Measurements from ENCODE around the gene DNAH3.
"Not testable (repeated sequence)": the region's sequence is repeated elsewhere in the genome, so short reads cannot be mapped to it uniquely, and the experiment has no call there.

DNAH3 gene

DNA sequence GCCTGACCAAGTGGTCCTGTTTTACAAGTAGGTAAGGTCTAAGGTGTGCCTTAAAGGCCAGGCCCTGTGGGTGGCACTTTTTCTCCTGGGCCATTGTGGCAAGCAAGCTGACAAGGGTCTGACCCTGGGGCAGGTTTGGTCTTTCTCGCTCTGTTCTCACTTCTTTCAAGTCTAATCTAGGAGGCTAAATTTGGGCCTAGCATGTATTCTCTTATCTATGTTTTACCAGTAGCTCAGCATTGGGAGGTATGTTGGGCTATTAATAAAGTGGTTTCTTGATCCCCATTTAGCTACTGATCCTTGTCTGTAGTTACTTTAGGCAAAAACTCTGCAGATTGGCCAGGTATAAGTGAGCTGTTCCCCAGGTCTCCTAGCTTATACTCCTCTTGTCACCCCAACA lies 77.7 kb downstream of the DNAH3 start:
- no peak for DNase-seq (ENCODE audit: low read depth)
- TF ChIP-seq POLR2A (IDR thresholded peaks at IDR 0.05; ENCODE audit: extremely low read depth, insufficient read length): no peak
- TF ChIP-seq, protein P1, sequence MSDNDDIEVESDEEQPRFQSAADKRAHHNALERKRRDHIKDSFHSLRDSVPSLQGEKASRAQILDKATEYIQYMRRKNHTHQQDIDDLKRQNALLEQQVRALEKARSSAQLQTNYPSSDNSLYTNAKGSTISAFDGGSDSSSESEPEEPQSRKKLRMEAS (IDR thresholded peaks at IDR 0.05; ENCODE audit: low read depth, low read length): no peak
- no peak for TF ChIP-seq MYC (IDR thresholded peaks at IDR 0.05; ENCODE audit: low read depth, low read length)
- TF ChIP-seq, protein P2, sequence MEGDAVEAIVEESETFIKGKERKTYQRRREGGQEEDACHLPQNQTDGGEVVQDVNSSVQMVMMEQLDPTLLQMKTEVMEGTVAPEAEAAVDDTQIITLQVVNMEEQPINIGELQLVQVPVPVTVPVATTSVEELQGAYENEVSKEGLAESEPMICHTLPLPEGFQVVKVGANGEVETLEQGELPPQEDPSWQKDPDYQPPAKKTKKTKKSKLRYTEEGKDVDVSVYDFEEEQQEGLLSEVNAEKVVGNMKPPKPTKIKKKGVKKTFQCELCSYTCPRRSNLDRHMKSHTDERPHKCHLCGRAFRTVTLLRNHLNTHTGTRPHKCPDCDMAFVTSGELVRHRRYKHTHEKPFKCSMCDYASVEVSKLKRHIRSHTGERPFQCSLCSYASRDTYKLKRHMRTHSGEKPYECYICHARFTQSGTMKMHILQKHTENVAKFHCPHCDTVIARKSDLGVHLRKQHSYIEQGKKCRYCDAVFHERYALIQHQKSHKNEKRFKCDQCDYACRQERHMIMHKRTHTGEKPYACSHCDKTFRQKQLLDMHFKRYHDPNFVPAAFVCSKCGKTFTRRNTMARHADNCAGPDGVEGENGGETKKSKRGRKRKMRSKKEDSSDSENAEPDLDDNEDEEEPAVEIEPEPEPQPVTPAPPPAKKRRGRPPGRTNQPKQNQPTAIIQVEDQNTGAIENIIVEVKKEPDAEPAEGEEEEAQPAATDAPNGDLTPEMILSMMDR (IDR thresholded peaks at IDR 0.05; ENCODE audit: low read depth, low read length): no peak
- no peak overlapping the region for H3K4me3 ChIP-seq (ENCODE audit: low read depth, low read length)

DNA sequence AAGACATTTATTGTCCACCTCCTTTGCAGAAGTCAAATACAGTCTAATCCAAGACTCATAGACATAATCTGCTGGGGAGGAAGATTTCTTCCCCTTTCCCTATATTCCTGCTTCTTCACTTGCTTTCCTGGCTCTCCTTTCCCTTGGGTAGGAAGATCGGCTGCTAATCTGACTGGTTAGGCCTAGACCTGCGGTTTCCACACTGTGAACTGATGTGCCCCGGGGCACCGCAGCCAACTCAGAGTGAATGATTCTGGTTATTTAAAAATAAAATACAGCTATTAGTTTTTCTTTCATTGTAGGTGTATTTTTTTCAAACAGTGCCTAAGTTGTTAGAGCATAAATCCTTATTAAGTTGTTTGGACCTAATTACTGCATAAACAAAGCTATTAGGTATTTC lies 78.9 kb downstream of the DNAH3 start:
- TF ChIP-seq, protein P1 (IDR thresholded peaks at IDR 0.05; ENCODE audit: low read depth, low read length): no peak
- TF ChIP-seq POLR2A (IDR thresholded peaks at IDR 0.05; ENCODE audit: extremely low read depth, insufficient read length): no peak
- TF ChIP-seq MYC (IDR thresholded peaks at IDR 0.05; ENCODE audit: low read depth, low read length): no peak
- TF ChIP-seq, protein P2 (IDR thresholded peaks at IDR 0.05; ENCODE audit: low read depth, low read length): no peak
- H3K4me3 ChIP-seq (ENCODE audit: low read depth, low read length): no peak overlapping the region
- DNase-seq (ENCODE audit: low read depth): no peak

DNA sequence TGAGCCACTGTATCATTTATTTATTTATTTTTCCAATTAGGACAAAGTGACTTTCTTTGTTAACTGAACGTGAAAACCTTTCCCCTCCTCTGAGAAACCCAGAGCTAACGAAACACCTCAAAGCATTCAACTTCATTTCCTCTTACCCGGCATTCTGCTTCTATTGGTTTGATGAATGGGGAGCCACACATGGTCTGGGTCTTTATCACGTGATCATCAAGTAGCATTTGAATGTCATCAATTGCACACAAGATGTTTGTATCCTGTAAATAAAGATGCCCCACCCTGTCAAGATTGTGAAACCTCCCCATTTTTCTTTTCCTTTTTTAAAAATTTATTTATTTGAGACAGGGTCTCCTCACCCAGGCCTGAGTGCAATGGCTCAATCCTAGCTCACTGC lies 80.1 kb downstream of the DNAH3 start:
- H3K4me3 ChIP-seq (ENCODE audit: low read depth, low read length): no peak overlapping the region
- TF ChIP-seq, protein P2 (IDR thresholded peaks at IDR 0.05; ENCODE audit: low read depth, low read length): no peak
- TF ChIP-seq MYC (IDR thresholded peaks at IDR 0.05; ENCODE audit: low read depth, low read length): no peak
- TF ChIP-seq, protein P1 (IDR thresholded peaks at IDR 0.05; ENCODE audit: low read depth, low read length): no peak
- TF ChIP-seq POLR2A (IDR thresholded peaks at IDR 0.05; ENCODE audit: extremely low read depth, insufficient read length): no peak
- no peak for DNase-seq (ENCODE audit: low read depth)

DNA sequence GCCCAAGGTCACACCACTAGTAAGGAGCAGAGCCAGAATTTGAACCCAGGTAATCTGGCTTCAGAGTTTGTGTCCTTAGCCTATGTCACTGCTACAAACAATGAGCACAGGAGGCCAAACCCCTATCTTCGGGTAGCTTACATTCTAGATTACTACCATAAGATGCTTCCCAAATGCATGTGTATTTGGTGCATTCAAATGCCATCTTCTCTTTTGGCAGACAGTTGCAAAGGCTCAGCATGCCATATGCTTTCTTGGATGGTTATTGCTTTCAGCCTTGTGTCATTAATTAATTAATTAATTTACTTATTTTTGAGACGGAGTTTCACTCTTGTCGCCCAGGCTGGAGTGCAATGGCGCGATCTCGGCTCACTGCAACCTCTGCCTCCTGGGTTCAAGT lies 80.7 kb downstream of the DNAH3 start:
- H3K4me3 ChIP-seq (ENCODE audit: low read depth, low read length): no peak overlapping the region
- TF ChIP-seq, protein P1 (IDR thresholded peaks at IDR 0.05; ENCODE audit: low read depth, low read length): no peak
- TF ChIP-seq, protein P2 (IDR thresholded peaks at IDR 0.05; ENCODE audit: low read depth, low read length): no peak
- no peak for TF ChIP-seq POLR2A (IDR thresholded peaks at IDR 0.05; ENCODE audit: extremely low read depth, insufficient read length)
- TF ChIP-seq MYC (IDR thresholded peaks at IDR 0.05; ENCODE audit: low read depth, low read length): no peak
- DNase-seq (ENCODE audit: low read depth): no peak

DNA sequence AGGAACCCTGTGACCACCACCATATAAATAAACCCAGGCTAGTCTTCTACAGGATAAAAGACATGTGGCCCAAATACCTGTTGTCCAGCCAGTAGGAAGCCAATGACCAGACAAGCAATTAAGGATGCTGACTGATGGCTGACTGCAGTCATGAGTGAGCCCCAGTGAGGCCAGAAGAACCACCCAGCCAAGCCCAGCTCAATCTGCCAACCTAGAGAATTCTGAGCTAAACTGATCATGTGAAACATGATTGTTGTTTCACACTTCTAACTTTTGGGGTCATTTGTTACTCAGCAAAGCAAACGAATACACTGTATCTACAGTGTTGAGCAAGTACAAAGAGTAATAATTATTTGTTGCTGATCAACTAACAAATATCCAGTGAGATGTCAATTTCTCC lies 86.4 kb downstream of the DNAH3 start:
- TF ChIP-seq, protein P2 (IDR thresholded peaks at IDR 0.05; ENCODE audit: low read depth, low read length): no peak
- no peak for TF ChIP-seq MYC (IDR thresholded peaks at IDR 0.05; ENCODE audit: low read depth, low read length)
- TF ChIP-seq, protein P1 (IDR thresholded peaks at IDR 0.05; ENCODE audit: low read depth, low read length): no peak
- no peak for TF ChIP-seq POLR2A (IDR thresholded peaks at IDR 0.05; ENCODE audit: extremely low read depth, insufficient read length)
- DNase-seq (ENCODE audit: low read depth): no peak
- no peak overlapping the region for H3K4me3 ChIP-seq (ENCODE audit: low read depth, low read length)

DNA sequence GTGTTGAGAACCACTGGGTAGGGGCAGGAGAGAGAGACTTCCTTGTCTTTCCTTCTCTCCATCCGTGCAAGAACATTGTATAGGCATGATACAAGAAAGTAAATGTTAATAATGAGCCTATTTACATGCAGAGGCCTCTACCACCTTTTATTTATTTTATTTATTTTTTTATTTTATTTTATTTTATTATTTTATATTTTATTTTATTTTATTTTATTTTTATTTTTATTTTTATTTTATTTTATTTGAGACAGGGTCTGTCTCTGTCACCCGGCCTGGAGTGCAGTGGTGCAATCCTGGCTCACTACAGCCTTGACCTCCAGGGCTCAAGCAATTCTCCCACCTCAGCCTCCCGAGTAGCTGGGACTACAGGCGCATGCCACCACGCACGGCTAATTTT lies 87.3 kb downstream of the DNAH3 start:
- DNase-seq (ENCODE audit: low read depth); H3K4me3 ChIP-seq (ENCODE audit: low read depth, low read length): not testable (repeated sequence)

Data from NB4 (cell line).